HepG2 (cell line): ENCODE measurements around the gene ZNF628. TPM values are rescaled to one million over a fixed set of nuclear protein-coding genes. Genes with fewer than 3 reads are reported as not detected.

Experiments used
- ARID5B ChIP-seq: IDR thresholded peaks from 2 replicates; pipeline ENCODE4 v1.4.0; 2020; ENCODE audit warnings: mild to moderate bottlenecking, missing genetic modification reagents
- ATF7-NPFF ChIP-seq: sonication (generic); formaldehyde crosslinking; IDR thresholded peaks from 2 replicates; pipeline ENCODE4 v1.8.1; 2023; ENCODE audit warnings: mild to moderate bottlenecking, low read depth, missing genetic modification reagents, moderate library complexity
- KDM3A ChIP-seq: IDR thresholded peaks from 2 replicates; pipeline ENCODE4 v1.6.1; 2018; ENCODE audit warnings: low read depth, missing compliant biosample characterization
- MAFG ChIP-seq: sonication (generic); formaldehyde crosslinking; IDR thresholded peaks from 2 replicates; pipeline ENCODE4 v1.5.1; 2020; ENCODE audit warnings: mild to moderate bottlenecking, missing genetic modification reagents
- SIX1 ChIP-seq: sonication (generic); formaldehyde crosslinking; IDR thresholded peaks from 2 replicates; pipeline ENCODE4 v1.4.0; 2020; ENCODE audit warnings: missing genetic modification reagents, borderline replicate concordance
- TRIM24 ChIP-seq: sonication (generic); formaldehyde crosslinking; IDR thresholded peaks from 2 replicates; pipeline ENCODE4 v1.8.0; 2022; ENCODE audit warnings: mild to moderate bottlenecking, missing genetic modification reagents
- ZBTB2 ChIP-seq: sonication (generic); formaldehyde crosslinking; IDR thresholded peaks from 2 replicates; pipeline ENCODE4 v1.8.0; 2022; ENCODE audit warnings: low read depth, missing genetic modification reagents
- ZBTB42 ChIP-seq: sonication (generic); formaldehyde crosslinking; IDR thresholded peaks from 2 replicates; pipeline ENCODE4 v1.5.0; 2020; ENCODE audit warnings: mild to moderate bottlenecking, missing genetic modification reagents
- ZFP91 ChIP-seq: sonication (generic); formaldehyde crosslinking; IDR thresholded peaks from 2 replicates; pipeline ENCODE4 v1.9.0; 2022; ENCODE audit warnings: missing genetic modification reagents, mild to moderate bottlenecking, borderline replicate concordance
- ZNF234 ChIP-seq: sonication (generic); formaldehyde crosslinking; conservative IDR thresholded peaks from 2 replicates; pipeline ENCODE4 v1.5.1; 2020; ENCODE audit warnings: mild to moderate bottlenecking, missing genetic modification reagents
- ZNF383 ChIP-seq: sonication (generic); formaldehyde crosslinking; IDR thresholded peaks from 2 replicates; pipeline ENCODE4 v1.4.0; 2020; ENCODE audit warnings: missing genetic modification reagents, mild to moderate bottlenecking, borderline replicate concordance
- ZNF446 ChIP-seq: sonication (generic); formaldehyde crosslinking; IDR thresholded peaks from 2 replicates; pipeline ENCODE4 v1.5.0; 2020; ENCODE audit warnings: mild to moderate bottlenecking, missing genetic modification reagents
- ZNF563 ChIP-seq: sonication (generic); formaldehyde crosslinking; IDR thresholded peaks from 2 replicates; pipeline ENCODE4 v1.8.0; 2022; ENCODE audit warnings: mild to moderate bottlenecking, moderate library complexity, missing genetic modification reagents
- ZNF713 ChIP-seq: sonication (generic); formaldehyde crosslinking; IDR thresholded peaks from 2 replicates; pipeline ENCODE4 v1.4.0; 2020; ENCODE audit warnings: mild to moderate bottlenecking, missing genetic modification reagents
- ZNF746 ChIP-seq: sonication (generic); formaldehyde crosslinking; IDR thresholded peaks from 2 replicates; pipeline ENCODE4 v1.8.0; 2022; ENCODE audit warnings: mild to moderate bottlenecking, missing genetic modification reagents
- ZNF75D ChIP-seq: sonication (generic); formaldehyde crosslinking; IDR thresholded peaks from 2 replicates; pipeline ENCODE4 v1.8.1; 2023; ENCODE audit warnings: missing genetic modification reagents, mild to moderate bottlenecking, borderline replicate concordance
- polyA plus RNA-seq, 8 experiments: library from polyadenylated mRNA; depleted of rRNA in 3 of 8; stranded (reverse) in 7 of 8; unstranded in 1 of 8; fragments of >200 nt; fragmentation: Illumina TruSeq in 4 of 8; extraction: Trizol in 4 of 8; gene quantifications; 2 replicates each; pipeline versions ENCODE4 v1.2.1 to v1.2.3, GENCODE V29; 2011 to 2016; ENCODE audit warnings: low read depth in 4 of 8, missing spikeins in 1 of 8, mixed read lengths in 1 of 8; ENCODE audit not compliant: insufficient read depth in 1 of 8
- total RNA-seq, 5 experiments: library from RNA; depleted of rRNA; stranded (reverse); fragments of >200 nt; fragmentation: Illumina TruSeq; extraction: Trizol; gene quantifications; 2 replicates each; pipeline ENCODE4 v1.2.3, GENCODE V29; 2016; ENCODE audit warnings: low read depth in 1 of 5
- TF ChIP-seq, protein P1 (sequence below): IDR thresholded peaks from 2 replicates; pipeline ENCODE4 v1.6.1; 2016; ENCODE audit warnings: mild to moderate bottlenecking, missing biosample characterization, missing genetic modification reagents
- TF ChIP-seq, protein P2 (sequence below): sonication (generic); formaldehyde crosslinking; IDR thresholded peaks from 2 replicates; pipeline ENCODE4 v1.5.0; 2020; ENCODE audit warnings: mild to moderate bottlenecking, missing genetic modification reagents
- TF ChIP-seq, protein P3 (sequence below): sonication (generic); formaldehyde crosslinking; IDR thresholded peaks from 2 replicates; pipeline ENCODE4 v1.4.0; 2020; ENCODE audit warnings: missing genetic modification reagents

Gene ZNF628
- total and polyA plus RNA-seq, 2 of the 13 experiments (the other 11 are each of a cell fraction or from before 2014, with no cell fraction given), result 0.54 to 1.2 TPM

DNA sequence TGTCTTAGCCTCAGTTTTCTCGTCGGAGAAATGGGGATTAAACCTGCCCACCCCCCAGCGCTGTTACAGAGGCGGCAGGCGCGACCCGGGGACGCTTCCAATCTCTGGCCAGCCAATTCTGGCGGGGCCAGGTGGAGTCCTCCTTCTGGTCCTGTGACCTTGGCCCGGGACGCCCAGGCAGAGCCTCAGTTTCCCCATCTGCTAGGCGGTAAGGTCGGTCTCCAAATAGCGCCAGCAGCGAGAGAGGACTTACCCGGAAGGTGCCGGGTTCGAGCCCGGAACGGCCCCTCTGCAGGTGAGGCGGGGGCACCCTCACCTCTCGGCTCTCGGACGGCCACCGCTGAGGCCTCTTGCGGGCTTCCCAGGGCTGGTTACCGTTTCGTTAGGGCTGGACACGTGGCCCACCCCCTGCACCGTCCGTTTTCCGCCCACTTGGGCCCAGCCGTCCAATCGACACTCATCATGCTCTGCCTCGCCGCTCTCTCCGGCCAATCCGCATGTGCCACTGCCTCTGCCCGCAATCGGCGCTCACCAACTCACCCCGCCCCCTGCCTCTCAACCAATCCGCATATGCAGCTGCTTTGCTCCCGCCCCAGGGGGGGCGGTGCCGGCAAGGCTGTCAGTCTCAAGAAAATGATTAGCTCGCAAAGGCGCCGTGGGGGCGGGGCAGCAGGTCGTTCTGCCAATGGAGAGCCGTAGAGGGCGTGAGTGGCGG is 15.0 kb upstream of the ZNF628 start, which contains the start of gene ISOC2 (continued):
- TF ChIP-seq, protein P1, sequence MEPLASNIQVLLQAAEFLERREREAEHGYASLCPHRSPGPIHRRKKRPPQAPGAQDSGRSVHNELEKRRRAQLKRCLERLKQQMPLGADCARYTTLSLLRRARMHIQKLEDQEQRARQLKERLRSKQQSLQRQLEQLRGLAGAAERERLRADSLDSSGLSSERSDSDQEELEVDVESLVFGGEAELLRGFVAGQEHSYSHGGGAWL (CRISPR knock-in tag), result 0 out of 2 replicates have a peak, but pooled peaks have one; percentile 81
- TF ChIP-seq MAFG (CRISPR knock-in tag), result no peak
- no peak for TF ChIP-seq ZNF446
- no peak; the same call in 1 of the 2 replicates for TF ChIP-seq ZBTB42 (CRISPR knock-in tag)
- peak; percentile 75; the same call in 1 of the 2 replicates for TF ChIP-seq ZNF563 (CRISPR knock-in tag)
- TF ChIP-seq ZNF746 (CRISPR knock-in tag), result 0 out of 2 replicates have a peak, but pooled peaks have one; percentile 49
- 0 out of 2 replicates have a peak, but pooled peaks have one; percentile 35 for TF ChIP-seq ZBTB2
- TF ChIP-seq, protein P2, sequence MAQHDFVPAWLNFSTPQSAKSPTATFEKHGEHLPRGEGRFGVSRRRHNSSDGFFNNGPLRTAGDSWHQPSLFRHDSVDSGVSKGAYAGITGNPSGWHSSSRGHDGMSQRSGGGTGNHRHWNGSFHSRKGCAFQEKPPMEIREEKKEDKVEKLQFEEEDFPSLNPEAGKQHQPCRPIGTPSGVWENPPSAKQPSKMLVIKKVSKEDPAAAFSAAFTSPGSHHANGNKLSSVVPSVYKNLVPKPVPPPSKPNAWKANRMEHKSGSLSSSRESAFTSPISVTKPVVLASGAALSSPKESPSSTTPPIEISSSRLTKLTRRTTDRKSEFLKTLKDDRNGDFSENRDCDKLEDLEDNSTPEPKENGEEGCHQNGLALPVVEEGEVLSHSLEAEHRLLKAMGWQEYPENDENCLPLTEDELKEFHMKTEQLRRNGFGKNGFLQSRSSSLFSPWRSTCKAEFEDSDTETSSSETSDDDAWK (CRISPR knock-in tag), result no peak
- no peak for TF ChIP-seq ZNF383 (CRISPR knock-in tag)
- TF ChIP-seq ZNF75D, result no peak
- TF ChIP-seq ZNF713 (CRISPR knock-in tag), result 0 out of 2 replicates have a peak, but pooled peaks have one; percentile 68
- TF ChIP-seq KDM3A (CRISPR knock-in tag), result no peak; the same call in 1 of the 2 replicates
- TF ChIP-seq TRIM24, result no peak
- TF ChIP-seq ARID5B (CRISPR knock-in tag), result no peak; the same call in 1 of the 2 replicates
- 0 out of 2 replicates have a peak, but pooled peaks have one; percentile 23 for TF ChIP-seq SIX1 (CRISPR knock-in tag)
- TF ChIP-seq, protein P3, sequence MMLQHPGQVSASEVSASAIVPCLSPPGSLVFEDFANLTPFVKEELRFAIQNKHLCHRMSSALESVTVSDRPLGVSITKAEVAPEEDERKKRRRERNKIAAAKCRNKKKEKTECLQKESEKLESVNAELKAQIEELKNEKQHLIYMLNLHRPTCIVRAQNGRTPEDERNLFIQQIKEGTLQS, result peak; percentile 20; the same call in 1 of the 2 replicates
- TF ChIP-seq ZNF234 (CRISPR knock-in tag), result peak; percentile 57; the same call in 1 of the 2 replicates
- peak; percentile 84 for TF ChIP-seq ZFP91 (CRISPR knock-in tag)
- TF ChIP-seq ATF7-NPFF (CRISPR knock-in tag), result peak; percentile 29
